ENCODE measurements around the gene GRIK4. TPM values are rescaled to one million over a fixed set of nuclear protein-coding genes. Genes with fewer than 3 reads are reported as not detected.

GRIK4 gene
- total and polyA plus RNA-seq, 2 of the 4 experiments (the other 2 are of a cell fraction), result 0.18 to 0.38 TPM

- no peaks in the 10 kb centered on the region for H3K9me3 ChIP-seq (ENCODE audit: control insufficient read depth, insufficient read depth, low read length)
- no peak overlapping the region for H4K5ac ChIP-seq (ENCODE audit: low read depth, low read length)
- H2BK5ac ChIP-seq (ENCODE audit: low read depth, low read length, poor library complexity, severe bottlenecking), result no peak overlapping the region
- no peak overlapping the region for H2BK15ac ChIP-seq (ENCODE audit: low read depth, low read length)
- intact Hi-C loops (cut with micrococcal nuclease), result no loop called here
- H3K4me1 ChIP-seq (ENCODE audit: control insufficient read depth, insufficient read depth, low read length), result peaks cover 9% of the 10 kb centered on the region
- no peak for DNase-seq
- no peak overlapping the region for H3K14ac ChIP-seq (replicated peaks; ENCODE audit: low read depth, low read length)
- no peak overlapping the region for H3K27ac ChIP-seq (ENCODE audit: insufficient read depth, low read length)
- no peak for ATAC-seq (ENCODE audit: low read depth)
- TF ChIP-seq CHD1 (IDR thresholded peaks at IDR 0.05; ENCODE audit: low read depth, low read length) (no peak), CEBPB (IDR thresholded peaks at IDR 0.05; ENCODE audit: low read depth, low read length) (no peak), USF2 (IDR thresholded peaks at IDR 0.05; ENCODE audit: low read depth, low read length) (no peak; the same call in 1 of the 2 replicates), RAD21 (IDR thresholded peaks at IDR 0.05; ENCODE audit: low read length) (no peak), CTCF (conservative IDR thresholded peaks at IDR 0.05; ENCODE audit: low read depth, low read length) (no peak)
- H2BK20ac ChIP-seq (ENCODE audit: low read depth, low read length), result no peak overlapping the region
- H3K23ac ChIP-seq (ENCODE audit: low read depth, low read length), result no peak overlapping the region
- no peak overlapping the region for H3K56ac ChIP-seq (ENCODE audit: extremely low read depth, insufficient read depth, low read length)
- no peak overlapping the region for H3K18ac ChIP-seq (ENCODE audit: low read depth, low read length)
- BruUV-seq (replicated peaks), result no TSS peak
- POLR2A ChIA-PET (ENCODE audit: unreplicated experiment), result no interaction called here
- no peak overlapping the region for H3K4ac ChIP-seq (ENCODE audit: low read depth, low read length)
- in situ Hi-C loops (cut with MboI; ENCODE audit: low sequenced_read_pairs), result no loop called here
- H2BK120ac ChIP-seq (ENCODE audit: low read depth, low read length), result no peak overlapping the region
- H3K4me3 ChIP-seq (ENCODE audit: insufficient read depth, low read depth, low read length), result no peak overlapping the region
- no peak overlapping the region for H4K8ac ChIP-seq (ENCODE audit: low read depth in 2 of 2, low read length in 2 of 2)
- H3K36me3 ChIP-seq (ENCODE audit: control insufficient read depth, insufficient read depth, low read length), result no peaks in the 10 kb centered on the region
- H2AFZ ChIP-seq (replicated peaks; ENCODE audit: low read length, poor library complexity), result no peak overlapping the region
- CTCF ChIA-PET, result interaction anchor here (1.0 kb wide), 1 partner anchor 149 kb away, joined by 4 read pairs; no protein-coding TSS in a partner anchor
- no peak overlapping the region for H3K9ac ChIP-seq (ENCODE audit: low read depth, low read length)
- dilution Hi-C loops (cut with HindIII; ENCODE audit: low sequenced_read_pairs, unreplicated experiment), result no loop called here
- H3K4me2 ChIP-seq (ENCODE audit: low read depth, low read length), result no peak overlapping the region
- H3K9me1 ChIP-seq (ENCODE audit: insufficient read depth, low read length), result peaks cover 4% of the 10 kb centered on the region; the same call in 1 of the 2 replicates
- no peaks in the 10 kb centered on the region for H3K27me3 ChIP-seq (ENCODE audit: control insufficient read depth, insufficient read depth, low read length)
- H4K91ac ChIP-seq (ENCODE audit: insufficient read depth, low read depth, low read length), result no peak overlapping the region
- H3K79me1 ChIP-seq (ENCODE audit: low read depth in 1 of 2, low read length in 2 of 2), result no peaks in the 10 kb centered on the region
- no peak overlapping the region for H2AK5ac ChIP-seq (ENCODE audit: low read depth, low read length)
- no peak overlapping the region for H2AK9ac ChIP-seq (replicated peaks; ENCODE audit: low read depth, low read length, poor library complexity)
- H4K20me1 ChIP-seq (ENCODE audit: insufficient read depth, low read length), result no peaks in the 10 kb centered on the region
- 100% methylated on average over 1 of the region's 13 CpGs; no CpG with 5 or more reads in 1 of the 2 experiments for WGBS, 2 experiments (ENCODE audit: extremely low coverage in 2 of 2, insufficient read length in 1 of 2)
Measured at GRCh38 chr11:120536091-120536796, 24.7 kb downstream of the GRIK4 start.
